ENCODE data around the gene GSC2.

DNA sequence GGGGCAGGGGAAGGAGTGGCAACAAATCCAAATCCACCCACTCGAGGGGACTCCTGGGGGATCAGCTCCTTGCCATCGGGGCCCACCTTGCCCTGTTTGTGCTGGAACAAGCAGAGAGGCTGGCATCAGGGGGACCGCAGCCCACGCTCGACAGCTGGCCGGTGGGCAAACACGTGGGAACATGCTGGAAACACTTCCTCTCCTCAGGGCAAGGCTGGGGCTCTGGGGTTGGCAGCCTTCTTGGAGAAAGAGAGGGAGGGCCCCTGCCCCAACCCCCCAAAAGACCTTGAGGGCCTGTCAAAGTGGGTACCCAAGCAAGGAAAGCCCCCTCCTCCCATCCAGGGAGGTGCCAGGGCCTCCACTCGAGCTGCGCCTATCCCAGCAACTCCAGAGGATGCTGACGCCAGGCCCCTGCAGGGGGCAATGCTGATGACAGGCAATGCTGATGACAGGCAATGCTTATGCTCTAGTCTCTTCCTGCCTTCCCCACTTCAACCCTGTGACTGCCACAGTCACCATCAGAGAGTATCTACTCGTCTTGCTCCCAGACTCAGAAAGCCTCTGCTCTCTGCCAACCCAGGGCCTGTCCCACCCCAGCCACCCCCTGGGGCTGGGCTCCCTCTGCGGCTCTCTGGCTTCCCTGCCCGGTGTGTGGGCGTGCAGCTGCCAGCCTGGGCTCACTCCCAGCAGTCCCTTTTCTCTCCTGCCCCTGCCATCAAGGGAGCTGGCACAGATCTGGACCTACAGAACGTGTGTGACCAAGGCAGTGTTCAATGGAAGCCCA, 11.7 kb downstream of the GSC2 start:
- no peak for TF ChIP-seq CTCF (IDR thresholded peaks at IDR 0.05)
- TF ChIP-seq POLR2A (IDR thresholded peaks at IDR 0.05): no peak

Data from ovary (tissue), 3 donors.